GM12874 (cell line): ENCODE data around the gene FHAD1.

Experiments
- CTCF ChIP-seq: IDR thresholded peaks from 2 replicates; pipeline ENCODE4 v1.5.1; 2011; ENCODE audit warnings: low read depth, mild to moderate bottlenecking, control low read depth, low read length, moderate library complexity; ENCODE audit not compliant: insufficient read depth

The FHAD1 gene

GRCh38 chr1:15329104-15329820 lies 82.2 kb downstream of the FHAD1 start:
- TF ChIP-seq CTCF = no peak

- TF ChIP-seq CTCF = no peak
Measured at GRCh38 chr1:15330028-15330427, 83.0 kb downstream of the FHAD1 start.

- no peak for TF ChIP-seq CTCF
Measured at GRCh38 chr1:15331180-15331579, 84.2 kb downstream of the FHAD1 start.

- TF ChIP-seq CTCF = no peak
Measured at GRCh38 chr1:15331734-15332133, 84.7 kb downstream of the FHAD1 start.

- TF ChIP-seq CTCF = no peak
Measured at GRCh38 chr1:15332525-15332924, 85.5 kb downstream of the FHAD1 start.

GRCh38 chr1:15332952-15333715 lies 86.1 kb downstream of the FHAD1 start:
- TF ChIP-seq CTCF = no peak

GRCh38 chr1:15334995-15335394 lies 88.0 kb downstream of the FHAD1 start:
- TF ChIP-seq CTCF = no peak
